Stimulated activated CD8-positive, alpha-beta memory T cell treated with anti-CD3 and anti-CD28 coated beads, Interleukin-7, amount 100 ng/mL, for 48 hours (primary cell): Measurements from ENCODE around the gene AP4M1.
"Not testable (repeated sequence)": the region's sequence is repeated elsewhere in the genome, so short reads cannot be mapped to it uniquely, and the experiment has no call there.

ENCODE experiments used
- DNase-seq, 2 donors: peaks; one replicate each; pipeline ENCODE4 v3.0.0-alpha.2; 2020; ENCODE audit warnings: low read depth in 1 of 2; ENCODE audit errors: extremely low read depth in 1 of 2

Gene AP4M1

DNA sequence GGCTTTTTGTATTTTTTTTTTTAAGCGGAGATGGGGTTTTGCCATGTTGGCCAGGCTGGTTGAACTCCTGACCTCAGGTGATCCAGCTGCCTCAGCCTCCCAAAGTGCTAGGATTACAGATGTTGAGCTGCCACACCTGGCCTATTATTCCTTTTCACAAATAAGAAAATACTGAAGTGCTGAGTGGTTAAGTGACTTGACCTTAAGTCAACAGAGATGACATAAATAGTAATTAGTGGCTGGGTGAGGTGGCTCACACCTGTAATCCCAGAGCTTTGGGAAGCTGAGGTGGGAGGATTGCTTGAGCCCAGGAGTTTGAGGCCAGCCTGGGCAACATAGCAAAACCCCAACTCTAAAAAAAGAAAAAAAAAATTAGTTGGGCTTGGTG lies 28.8 kb downstream of the AP4M1 start:
- DNase-seq = not testable (repeated sequence)

DNA sequence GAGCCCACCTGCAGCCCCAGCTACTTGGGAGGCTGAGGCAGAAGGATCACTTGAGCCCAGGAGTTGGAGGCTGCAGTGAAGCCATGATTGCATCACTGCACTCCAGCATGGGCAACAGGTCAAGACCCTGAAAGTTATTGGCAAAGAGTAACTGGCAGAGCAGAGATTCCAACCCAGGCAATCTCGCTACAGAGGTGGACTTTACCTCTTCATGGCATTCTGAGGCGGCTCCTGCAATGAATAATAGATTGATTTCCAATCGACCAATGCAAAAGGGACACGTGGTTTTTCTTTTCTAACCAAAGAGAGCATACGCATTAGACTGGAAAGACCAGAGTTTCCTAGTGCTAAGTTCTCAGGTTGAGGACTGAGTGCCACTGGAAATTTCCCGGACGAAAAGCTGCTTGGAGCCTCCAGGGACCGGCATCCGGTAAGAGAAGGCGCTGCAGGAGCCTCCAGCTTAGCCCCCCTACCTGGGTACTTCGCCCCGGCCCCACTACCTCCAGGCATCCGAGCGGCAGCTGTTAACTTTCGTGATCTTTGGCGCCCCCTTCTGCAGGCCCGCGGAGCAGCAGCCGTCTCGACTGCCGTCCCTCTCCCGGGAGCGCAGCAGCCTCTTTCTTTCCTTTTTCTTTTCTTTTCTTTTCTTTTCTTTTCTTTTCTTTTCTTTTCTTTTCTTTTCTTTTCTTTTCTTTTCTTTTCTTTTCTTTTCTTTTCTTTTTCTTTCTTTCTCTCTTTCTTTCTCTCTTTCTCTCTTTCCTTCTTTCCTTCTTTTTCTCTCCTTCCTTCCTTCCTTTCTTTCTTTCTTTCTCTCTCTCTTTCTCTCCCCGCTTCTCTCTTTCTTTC lies 29.4 kb downstream of the AP4M1 start:
- peak; percentile 50 to 64 for DNase-seq

DNA sequence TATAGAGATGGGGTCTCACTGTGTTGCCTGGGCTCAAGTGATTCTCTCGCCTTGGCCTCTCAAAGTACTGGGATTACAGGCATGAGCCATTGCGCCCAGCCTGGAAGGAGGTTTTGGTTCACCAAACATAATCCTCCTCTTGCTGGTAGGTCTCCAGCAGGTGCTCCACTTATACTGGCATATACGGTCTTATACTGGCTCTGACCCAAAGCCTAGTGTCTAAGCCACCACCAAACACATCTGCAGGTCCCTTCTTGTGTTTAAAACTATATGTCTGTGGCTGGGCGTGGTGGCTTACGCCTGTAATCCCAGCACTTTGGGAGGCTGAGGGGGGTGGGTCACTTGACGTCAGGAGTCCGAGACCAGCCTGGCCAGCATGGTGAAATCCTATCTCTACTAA lies 30.7 kb downstream of the AP4M1 start:
- no peak for DNase-seq

DNA sequence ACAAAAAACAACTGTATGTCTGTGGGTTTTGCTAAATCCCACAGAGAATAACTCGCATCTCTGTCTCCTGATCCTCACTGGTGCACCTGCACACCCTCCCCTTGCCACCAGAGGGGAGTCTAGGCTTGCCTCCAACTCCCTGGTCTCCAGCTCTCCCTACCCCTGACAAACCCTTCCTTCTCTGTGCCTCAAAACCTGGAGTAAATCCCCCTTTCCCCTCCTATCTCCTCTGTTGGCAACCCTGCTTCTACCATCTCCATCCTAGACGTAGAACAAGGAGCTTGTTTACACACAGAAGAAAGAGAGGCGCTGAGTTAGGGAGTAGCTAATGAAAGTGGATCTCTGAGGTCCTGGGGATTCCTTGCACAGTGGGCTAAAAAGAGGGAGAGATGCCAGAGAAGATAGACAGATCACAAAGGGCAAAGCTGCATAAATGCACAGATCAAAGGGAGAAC lies 31.3 kb downstream of the AP4M1 start:
- no peak for DNase-seq

DNA sequence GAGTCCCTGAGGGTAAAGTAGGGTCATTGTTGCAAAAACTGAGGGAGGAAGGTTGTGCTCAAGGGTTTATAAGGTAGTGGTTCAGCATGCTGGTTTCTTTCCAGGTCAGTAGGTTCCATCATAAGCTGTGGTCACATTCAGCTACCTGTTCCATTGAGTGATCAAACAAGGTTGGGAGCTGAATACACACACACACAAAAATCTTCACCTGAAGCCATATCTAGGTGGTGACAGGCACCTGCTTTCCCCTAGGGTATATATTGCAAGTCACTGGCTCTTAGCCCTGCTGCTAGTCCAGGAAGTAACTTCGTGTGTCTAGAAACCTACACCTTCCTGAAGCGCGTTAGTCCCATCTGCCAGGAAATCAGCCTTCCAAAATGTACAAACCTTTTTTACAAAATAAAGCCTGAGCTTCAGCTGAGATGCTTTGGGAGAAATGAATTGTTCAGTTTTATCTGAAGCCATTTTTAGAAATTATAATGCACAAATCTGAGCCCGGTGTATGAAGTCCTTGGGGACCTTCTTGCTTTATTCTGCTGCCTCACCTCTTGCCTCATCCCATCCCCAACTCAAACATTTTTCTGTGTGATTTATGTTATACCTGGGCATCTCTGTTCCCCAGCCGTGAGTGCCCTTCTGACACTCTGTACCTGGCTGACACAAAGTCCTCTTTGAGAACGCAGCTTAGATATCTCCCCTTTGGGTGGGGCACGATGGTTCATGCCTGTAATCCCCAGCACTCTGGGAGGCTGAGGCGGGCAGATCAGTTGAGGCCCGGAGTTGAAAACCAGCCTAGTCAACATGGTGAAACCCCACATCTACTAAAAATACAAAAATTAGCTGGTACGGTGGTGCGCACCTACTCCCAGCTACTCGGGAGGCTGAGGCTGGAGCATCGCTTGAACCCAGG lies 36.7 kb downstream of the AP4M1 start:
- DNase-seq = no peak

DNA sequence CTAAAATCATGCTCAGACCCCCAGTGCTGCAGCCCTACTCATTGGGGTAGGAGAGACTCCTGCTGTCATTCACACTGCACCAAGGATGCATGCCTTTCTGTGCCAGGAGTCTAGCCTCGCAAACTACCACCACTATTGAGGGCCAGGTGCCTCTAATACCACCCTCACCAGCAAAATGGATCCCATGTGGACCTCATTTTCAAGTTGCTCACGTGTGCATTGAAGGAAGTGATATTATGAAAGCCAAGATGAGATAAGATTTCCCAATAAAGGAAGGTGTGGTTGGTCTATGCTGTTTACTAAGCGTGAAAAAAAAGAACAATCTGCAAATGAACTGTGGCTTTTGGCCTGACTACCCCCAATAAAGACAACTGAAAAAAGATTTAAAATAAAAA lies 40.1 kb downstream of the AP4M1 start:
- no peak for DNase-seq

DNA sequence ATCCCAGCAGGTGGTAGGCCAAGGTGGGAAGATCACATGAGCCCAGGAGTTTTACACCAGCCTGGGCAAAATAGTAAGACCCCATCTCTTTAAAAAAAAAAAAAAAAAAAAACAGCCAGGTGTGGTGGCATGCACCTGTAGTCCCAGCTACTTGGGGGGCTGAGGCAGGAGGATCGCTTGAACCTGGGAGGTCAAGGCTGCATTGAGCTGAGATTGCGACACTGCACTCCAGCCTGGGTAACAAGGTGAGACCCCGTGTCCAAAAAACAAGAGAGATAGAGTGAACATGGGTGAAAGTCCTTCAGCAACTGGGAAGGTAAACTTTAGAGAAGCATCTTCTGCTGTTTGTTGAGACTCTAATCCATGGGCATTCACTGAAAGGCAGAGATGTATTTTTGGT lies 41.0 kb downstream of the AP4M1 start:
- no peak for DNase-seq

DNA sequence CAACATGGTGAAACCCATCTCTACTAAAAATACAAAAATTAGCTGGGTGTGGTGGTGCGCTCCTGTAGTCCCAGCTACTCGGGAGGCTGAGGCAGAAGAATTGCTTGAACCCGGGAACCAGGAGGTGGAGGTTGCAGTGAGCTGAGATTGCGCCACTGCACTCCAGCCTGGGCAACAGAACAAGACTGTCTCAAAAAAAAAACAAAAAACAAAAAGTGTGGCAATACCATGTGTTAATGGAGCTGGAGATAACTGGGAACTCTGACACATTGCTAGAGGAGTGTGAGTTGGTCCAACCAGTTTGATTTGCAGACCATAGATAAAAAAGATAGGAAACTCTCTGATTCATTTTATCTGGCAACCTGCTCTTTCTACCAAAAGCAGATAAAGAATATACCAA lies 44.9 kb downstream of the AP4M1 start:
- not testable (repeated sequence) for DNase-seq

DNA sequence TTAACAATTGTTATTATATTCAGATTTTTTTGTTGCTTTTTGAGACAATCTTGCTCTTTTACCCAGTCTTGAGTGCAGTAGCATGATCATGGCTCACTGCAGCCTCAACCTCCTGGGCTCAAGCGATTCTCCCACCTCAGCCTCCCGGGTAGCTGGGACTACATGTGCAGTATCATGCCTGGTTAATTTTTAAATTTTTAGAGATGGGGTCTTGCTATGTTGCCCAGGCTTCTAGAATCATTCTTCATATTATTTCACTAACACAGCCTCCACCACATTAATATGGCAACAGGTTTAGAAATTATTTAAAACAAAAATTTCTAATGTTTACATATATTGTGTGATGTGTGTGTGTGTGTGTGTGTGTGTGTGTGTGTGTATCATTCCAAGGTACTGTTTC lies 45.8 kb downstream of the AP4M1 start:
- DNase-seq = no peak

DNA sequence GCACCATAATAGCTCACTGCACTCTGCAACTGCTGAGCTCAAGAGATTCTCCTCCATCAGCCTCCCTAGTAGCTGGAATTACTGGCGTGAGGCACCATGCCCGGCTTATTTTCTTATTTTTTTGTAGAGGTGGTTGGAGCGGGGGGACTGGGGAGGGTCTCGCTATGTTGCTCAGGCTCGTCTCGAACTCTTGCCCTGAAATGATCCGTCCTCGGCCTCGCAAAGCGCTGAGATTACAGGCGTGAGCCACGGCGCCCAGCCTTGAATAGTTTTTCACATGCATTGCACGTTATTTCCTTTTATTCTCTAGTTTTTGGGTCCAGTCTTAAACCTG lies 46.7 kb downstream of the AP4M1 start:
- no peak for DNase-seq

DNA sequence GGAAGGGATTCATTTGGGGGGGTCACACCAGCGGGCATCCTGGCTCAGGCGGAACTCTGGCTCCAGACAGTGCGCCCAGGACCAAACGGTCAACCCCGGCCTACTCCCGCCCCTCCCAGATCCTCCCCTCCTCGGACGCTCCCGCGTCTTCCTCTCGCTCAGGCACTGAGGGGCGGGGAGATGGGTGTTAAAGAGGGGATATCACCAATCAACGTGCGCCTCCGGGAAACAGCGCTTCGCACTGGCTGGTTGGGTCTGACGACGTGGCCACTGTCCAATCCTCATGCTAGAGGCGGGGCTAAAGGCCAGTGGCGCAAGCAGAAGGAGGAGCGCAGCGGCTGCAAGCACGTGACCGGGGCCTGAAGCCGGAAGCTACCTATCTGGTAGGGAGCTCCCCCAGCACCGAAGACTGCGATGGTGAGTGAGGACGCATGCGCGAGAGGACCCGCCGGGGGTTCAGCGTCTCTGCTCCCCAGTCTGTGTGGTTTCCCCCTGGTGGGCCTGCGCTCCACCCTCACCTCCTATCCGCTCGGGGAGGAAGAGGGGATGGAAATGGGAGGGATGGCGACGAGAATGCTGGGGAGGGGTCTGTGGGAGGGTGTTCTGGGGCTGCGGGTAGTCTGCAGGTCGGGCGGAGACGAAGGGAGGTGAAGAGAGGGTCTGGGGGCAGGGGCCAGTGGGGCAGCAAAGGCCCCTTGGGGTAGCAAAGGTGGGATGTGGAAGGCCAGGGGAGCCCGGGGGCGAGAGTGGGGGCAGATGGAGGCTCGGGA lies 47.3 kb downstream of the AP4M1 start, which contains the start of gene LAMTOR4:
Gene LAMTOR4 (plus strand): TSS at position 360 of the 770 bp plus-strand sequence. CDS start 55 bp downstream, at position 415.
- DNase-seq = peak; percentile 95 to 99

DNA sequence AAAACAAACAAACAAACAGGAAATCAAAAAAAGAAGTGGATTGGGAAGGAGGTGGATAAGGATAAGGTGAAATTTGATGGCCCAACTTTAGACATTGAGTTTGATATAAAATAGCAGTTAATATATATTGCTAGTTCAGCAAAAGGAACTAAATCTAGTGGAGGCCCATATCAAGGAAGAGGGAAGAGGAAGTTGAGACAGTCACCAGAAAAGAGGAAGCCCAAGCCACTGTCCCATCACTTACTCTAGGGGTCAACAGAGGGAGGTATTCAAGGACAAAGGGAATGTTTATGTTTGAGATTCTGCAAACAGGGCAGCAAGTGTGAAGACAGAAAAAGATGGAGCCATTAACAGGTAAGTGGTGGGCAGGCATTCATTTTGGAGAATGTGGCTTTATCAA lies 51.0 kb downstream of the AP4M1 start:
- no peak for DNase-seq

DNA sequence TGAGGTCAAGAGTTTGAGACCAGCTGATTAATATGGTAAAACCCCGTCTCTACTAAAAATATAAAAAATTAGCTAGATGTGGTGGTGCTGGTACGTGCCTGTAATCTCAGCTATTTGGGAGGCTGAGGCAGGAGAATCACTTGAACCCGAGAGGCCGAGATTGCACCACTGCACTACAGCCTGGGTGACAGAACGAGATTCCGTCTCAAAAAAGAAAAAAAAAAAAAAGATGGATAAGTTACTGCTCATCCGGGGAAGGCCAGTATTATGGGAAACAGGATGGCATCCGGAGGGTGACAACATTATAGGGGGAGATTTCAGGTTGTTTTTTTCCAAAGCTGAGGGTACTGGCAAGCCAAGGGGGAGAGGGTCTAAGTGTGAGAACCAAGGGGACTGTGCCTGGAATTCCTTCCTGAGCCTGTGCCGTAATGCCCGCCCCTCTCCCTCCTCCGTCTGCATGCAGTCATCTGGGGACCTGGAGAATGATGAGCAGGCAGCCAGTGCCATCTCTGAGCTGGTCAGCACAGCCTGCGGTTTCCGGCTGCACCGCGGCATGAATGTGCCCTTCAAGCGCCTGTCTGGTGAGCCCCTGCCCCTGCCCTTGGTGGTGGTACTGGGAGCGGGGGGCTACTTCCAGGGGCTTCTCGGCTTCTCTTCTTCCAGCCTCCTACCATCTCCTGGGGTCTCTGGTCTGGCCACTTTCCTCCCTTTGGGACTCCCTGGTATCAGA lies 51.7 kb downstream of the AP4M1 start:
- no peak for DNase-seq

DNA sequence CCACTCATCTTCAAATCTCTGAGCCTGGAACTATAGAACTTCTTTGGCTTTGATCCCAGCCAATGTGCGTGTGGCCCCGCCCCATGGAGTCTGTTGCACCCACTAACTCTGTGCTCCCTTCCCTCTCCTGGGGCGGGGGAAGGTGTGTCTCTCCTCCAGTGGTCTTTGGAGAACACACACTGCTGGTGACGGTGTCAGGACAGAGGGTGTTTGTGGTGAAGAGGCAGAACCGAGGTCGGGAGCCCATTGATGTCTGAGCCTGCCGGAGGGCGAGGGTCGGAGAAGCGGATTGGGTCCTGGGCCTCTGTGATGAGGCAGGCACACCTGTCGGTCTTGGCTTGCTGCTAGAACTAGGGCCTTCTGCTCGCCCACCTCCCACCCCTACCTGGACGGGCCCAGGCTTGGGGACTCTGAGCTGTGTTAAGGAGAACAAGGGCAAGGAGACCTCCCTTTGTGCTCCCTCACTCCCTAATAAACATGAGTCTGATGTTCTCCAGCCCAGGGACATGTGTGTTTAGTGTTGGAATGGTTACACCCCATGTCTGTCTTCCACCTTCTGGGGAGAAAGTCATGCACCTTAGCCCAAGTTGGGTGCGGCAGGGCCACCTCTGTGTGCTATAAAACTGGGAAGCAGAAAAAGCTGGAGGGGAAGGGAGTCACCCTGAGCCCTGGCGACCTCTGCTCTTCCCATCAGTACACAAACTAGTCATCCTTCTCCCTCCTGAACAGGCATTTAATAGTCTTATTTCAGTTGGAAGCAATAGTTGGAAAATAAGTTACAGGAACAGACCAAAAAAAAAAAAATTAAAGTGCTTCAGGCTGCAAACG lies 52.5 kb downstream of the AP4M1 start:
- no peak for DNase-seq

DNA sequence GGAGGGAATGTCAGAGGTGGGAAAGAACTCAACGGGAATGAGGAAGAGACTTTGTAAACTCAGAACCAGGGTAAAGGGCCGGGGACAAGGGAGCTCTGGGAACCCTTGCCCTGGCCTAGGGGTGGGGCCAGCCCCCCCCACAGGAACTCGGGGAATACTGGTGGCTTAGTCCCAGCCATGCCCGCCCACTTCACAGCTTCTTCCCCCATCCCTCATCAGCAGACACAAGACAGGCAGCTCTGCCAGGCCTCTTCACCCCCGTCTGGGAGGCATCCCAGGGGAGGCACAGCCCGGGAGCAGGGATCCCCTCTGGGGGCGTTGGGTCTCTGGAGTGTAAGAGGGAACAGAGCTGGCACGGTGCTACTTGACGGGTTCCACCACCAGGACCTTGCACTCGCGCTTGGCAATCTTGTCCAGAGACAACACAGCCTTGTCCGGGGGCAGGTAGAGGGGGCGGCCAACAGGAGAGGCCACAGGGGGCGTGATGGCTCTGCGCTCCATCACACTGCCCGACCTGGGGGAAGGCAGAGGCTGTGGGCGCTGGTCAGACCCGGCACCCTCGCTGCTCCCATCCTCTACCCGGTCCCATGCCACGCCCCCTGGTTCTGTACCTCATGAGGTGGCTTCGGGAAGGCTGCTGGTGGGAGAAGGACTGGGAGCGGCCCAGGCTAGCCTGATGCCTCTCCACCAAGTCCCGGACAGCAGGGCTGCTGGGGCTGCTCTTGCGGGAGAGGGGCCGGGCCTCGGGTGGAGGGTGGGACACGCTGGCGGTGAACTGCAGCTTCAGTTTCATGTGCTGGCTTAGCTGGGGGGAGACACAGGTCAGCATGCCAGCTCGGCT lies 53.4 kb downstream of the AP4M1 start:
- DNase-seq = no peak

DNA sequence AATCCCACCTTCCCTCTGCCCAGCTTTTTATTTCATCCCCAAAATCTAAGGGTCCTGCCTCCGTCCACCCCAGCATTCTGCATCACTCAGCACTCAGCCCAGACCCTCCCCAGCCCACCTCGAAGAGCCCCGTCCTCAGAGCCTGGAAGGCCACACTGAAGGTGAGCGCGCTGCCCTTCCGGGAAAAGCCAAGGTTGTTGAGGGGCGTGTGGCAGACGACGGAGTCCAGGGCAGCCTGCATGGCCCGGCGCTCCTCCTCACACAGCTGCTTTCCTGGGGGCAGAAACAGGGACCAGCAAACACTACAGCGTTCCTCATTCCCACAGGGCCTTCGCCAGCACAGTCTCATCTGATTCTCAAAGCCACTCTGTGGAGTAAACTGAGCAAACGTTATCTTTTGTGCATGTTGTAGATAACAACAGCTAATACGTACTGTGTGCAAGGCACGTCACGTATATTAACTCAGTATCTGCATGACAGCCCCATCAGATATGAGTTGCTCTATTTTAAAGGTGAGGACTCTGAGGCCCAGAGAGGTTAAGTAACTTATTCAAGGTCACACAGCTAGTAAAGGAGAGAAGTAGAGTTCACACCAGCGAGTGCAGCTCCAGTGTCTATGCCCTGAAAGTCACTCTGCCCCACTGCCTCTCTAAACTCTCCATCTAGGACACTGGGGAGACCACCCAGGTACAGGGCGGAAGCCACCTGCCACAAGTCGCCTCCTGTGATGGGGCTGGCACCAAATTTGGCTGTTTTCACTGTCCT lies 54.3 kb downstream of the AP4M1 start:
- no peak for DNase-seq

DNA sequence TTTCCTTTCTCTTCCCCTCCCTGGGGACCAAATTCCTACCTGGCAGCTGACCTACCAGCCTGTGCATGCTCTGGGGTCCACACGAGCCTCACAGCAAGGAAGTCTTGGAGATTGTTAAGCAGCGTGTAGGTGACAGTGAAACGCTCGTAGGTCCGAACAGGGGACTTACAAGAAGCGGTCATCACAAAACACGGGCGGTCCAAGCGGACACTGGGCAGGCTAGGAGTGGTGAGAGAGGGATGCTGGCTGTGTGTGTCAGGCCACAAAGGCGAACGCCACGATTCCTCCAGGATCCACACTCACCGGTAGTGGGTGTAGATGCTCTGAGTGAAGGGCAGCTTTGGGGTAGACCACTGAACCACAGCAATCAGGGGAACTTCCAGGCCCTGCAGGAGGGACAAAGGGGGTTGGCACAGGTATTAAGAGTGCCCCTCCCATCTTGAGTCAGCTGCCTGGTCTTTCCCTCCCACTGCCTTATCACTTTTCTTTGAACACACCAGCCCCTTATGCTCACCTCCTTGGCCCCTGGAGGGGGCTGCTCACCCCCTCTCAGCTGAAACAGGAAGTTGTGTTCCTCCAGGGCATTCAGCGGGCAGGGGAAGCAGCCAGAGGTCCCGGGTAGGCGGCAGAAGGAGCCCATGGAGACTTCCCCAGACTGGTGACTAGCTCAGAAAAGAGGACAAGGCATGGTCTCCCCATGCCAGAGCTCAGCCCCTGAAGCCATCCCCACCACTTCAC lies 55.1 kb downstream of the AP4M1 start:
- DNase-seq = no peak

DNA sequence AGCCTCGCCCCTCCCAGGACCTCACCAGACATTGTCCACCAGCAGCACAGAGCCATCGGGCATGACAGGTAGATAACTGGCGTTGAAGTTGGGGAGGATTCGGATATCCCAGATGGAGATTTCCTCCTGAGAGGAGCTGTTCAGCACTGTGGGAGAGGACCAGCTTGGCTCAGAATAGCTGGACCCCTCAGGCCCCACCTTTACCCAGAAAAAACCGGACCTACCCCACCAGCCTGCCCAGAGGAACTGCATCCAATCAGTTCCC lies 55.6 kb downstream of the AP4M1 start:
- no peak for DNase-seq
